HL-60/S4 treated with retinoic acid at 250 ng/mL for 4 days and 3 days (cell line): ENCODE data around the gene EPHA6.
"Not testable (repeated sequence)": the region's sequence is repeated elsewhere in the genome, so short reads cannot be mapped to it uniquely, and the experiment has no call there.

Source experiments
- in situ Hi-C: fragments of 300-500 bp; cut with MboI; formaldehyde crosslinking; loops from 2 replicates; pipeline ENCODE4 v1.7.0; 2022; ENCODE audit warnings: low sequenced_read_pairs

Gene EPHA6

GRCh38 chr3:96900566-96900965 is 86.2 kb downstream of the EPHA6 start:
- in situ Hi-C loops, result no loop called here

DNA sequence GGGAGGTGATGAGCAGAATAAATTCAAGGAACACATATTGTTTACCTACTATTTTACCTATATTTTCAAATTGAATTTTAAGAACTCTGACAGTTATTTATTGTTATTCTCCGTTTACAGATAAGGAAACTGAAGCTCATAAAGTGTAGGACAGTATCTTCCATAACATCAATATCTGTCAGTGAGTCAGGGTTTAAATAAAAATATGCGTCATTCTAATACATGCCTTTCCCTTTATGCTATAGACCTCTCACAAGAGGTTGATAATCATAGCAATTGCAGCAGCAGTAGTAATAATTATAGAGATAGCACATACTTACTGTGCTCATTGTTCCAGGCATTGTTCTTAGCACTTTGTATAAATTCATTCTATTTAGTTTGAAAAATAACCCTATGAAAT is 101.1 kb downstream of the EPHA6 start:
- in situ Hi-C loops, result no loop called here

GRCh38 chr3:96931119-96931862 is 116.9 kb downstream of the EPHA6 start:
- in situ Hi-C loops, result no loop called here

DNA sequence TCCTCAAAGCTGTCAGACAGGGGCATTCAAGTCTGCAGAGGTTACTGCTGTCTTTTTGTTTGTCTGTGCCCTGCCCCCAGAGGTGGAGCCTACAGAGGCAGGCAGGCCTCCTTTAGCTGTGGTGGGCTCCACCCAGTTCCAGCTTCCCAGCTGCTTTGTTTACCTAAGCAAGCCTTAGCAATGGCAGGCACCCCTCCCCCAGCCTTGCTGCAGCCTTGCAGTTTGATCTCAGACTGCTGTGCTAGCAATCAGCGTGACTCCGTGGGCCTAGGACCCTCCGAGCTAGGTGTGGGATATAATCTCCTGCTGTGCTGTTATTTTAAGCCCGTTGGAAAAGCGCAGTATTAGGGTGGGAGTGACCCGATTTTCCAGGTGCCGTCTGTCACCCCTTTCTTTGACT is 127.7 kb downstream of the EPHA6 start:
- in situ Hi-C loops, result not testable (repeated sequence)

- in situ Hi-C loops, result no loop called here
Measured at GRCh38 chr3:96958856-96959255, 144.5 kb downstream of the EPHA6 start.

- in situ Hi-C loops, result no loop called here
Measured at GRCh38 chr3:96959474-96959873, 145.1 kb downstream of the EPHA6 start.

GRCh38 chr3:96959901-96960641 is 145.7 kb downstream of the EPHA6 start:
- in situ Hi-C loops, result no loop called here

GRCh38 chr3:96960661-96961330 is 146.4 kb downstream of the EPHA6 start:
- in situ Hi-C loops, result no loop called here

- in situ Hi-C loops, result no loop called here
Measured at GRCh38 chr3:96961576-96961975, 147.2 kb downstream of the EPHA6 start.

- in situ Hi-C loops, result no loop called here
Measured at GRCh38 chr3:96966181-96966929, 152.0 kb downstream of the EPHA6 start.

- in situ Hi-C loops, result no loop called here
Measured at GRCh38 chr3:96970211-96970610, 155.8 kb downstream of the EPHA6 start.

DNA sequence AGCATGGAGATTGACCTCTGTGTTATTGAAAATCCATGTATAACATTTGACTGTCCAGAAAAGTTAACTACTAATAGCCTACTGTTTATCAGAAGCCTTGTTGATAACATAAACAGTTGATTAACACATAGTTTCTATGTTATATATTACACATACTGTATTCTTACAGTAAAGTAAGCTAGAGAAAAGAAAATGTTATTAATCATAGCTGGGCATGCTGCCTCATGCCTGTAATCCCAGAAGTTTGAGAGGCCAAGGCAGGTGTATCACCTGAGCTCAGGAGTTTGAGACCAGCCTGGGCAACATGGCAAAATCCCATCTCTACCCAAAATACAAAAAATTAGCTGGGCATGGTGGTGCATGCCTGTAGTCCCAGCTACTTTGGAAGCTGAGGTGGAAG is 163.3 kb downstream of the EPHA6 start:
- in situ Hi-C loops, result no loop called here

- in situ Hi-C loops, result not testable (repeated sequence)
Measured at GRCh38 chr3:96983716-96984115, 169.3 kb downstream of the EPHA6 start.

DNA sequence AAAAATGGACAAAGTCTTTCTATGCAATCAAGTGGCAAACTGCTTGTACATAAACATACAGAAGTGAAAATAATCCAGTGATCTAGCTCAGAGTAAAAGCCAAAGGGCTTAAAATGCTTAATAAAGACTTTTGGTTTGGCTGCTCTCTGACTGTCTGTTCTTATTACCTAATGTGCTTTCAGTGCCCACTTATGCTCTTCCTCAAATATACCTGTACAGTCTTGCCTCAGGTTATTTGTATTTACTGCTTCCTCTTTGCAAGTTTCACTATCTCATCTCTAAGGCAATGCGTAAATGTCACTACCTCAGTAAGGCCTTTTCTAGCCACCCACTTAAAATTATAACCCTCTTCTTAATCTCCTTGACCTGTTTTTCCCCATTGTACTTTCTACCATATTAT is 171.8 kb downstream of the EPHA6 start:
- in situ Hi-C loops, result no loop called here

DNA sequence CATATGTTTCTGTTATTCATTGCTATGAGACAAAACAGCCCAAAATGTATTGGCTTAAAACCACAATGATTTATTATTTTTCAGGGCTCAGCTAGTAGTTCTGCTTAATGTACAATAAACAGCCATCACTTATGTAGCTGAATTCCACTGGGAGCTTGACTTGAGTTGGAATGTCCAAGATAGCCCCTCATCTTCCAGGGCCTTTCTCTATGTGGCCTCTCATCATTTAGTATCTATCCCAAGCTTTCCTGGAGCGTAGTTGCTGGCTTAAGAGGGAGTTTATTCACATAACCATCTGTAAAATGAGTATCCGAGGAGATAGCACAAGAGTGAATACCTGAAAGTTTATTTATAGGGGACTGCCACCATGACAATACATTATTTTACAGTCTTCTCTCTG is 176.8 kb downstream of the EPHA6 start:
- in situ Hi-C loops, result no loop called here

- in situ Hi-C loops, result no loop called here
Measured at GRCh38 chr3:96991800-96992365, 177.5 kb downstream of the EPHA6 start.

DNA sequence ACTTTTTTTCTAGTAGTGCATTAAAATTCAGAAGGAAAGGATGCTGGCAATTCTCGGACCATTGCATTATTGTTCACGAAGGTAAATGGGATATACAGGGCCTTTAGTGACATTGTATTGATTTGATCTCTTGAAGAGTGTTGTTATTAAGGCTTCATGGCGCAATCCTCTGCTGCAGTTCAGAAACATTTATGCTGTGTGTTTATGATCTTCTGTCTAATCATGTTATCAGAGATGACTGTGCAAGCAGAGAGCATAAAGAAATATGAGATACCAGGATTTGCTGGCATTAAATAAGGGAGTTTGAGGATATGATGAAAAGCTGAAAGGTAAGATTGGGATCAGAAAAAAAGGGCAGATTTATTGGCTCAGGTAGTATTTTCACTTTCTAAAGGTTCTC is 180.6 kb downstream of the EPHA6 start:
- in situ Hi-C loops, result no loop called here

- in situ Hi-C loops, result no loop called here
Measured at GRCh38 chr3:96996009-96996408, 181.6 kb downstream of the EPHA6 start.

DNA sequence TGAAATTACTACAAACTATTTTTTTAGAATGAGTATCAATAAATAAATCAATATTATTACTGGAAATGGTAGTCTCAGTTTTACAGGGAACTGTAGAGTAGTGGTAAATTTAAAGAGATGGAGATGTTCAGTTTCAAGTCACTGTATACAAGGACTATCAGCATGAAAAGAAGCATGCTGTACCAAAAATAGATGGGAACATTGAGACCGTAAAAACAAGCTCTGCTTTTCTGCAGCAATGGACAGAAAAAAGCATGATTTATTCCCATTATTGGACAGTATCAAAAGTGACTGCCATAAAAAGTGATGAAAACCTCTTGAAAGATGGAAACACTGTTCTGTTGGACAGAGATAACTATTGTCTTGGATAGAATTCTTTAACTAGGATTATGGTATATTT is 187.2 kb downstream of the EPHA6 start:
- in situ Hi-C loops, result no loop called here

- in situ Hi-C loops, result no loop called here
Measured at GRCh38 chr3:97009427-97010019, 195.1 kb downstream of the EPHA6 start.
